DOHH2 (cell line): ENCODE data around the gene CTIF.

ENCODE experiments used
- H3F3A ChIP-seq: fragments of 200-600 bp; sonication (generic), shearing (Covaris generic); 2 replicates; pipeline ENCODE4 v1.6.0; 2016; ENCODE audit warnings: antibody characterized with exemption, mild to moderate bottlenecking; ENCODE audit not compliant: control insufficient read depth, insufficient read depth
- H3K27ac ChIP-seq: fragments of 200-600 bp; sonication (generic); 2 replicates; pipeline ENCODE4 v1.5.1; 2014; ENCODE audit warnings: low read depth, mild to moderate bottlenecking, low read length, moderate library complexity
- H3K27me3 ChIP-seq: fragments of 200-600 bp; sonication (generic); 2 replicates; pipeline ENCODE4 v1.6.1; 2014; ENCODE audit warnings: mild to moderate bottlenecking, low read length, mixed read lengths; ENCODE audit not compliant: control insufficient read depth
- H3K36me3 ChIP-seq: fragments of 200-600 bp; sonication (generic); 2 replicates; pipeline ENCODE4 v1.6.1; 2014; ENCODE audit warnings: mild to moderate bottlenecking, low read length, moderate library complexity, mixed read lengths; ENCODE audit not compliant: control insufficient read depth
- H3K4me1 ChIP-seq: fragments of 200-600 bp; sonication (generic); 2 replicates; pipeline ENCODE4 v1.6.1; 2014; ENCODE audit warnings: mild to moderate bottlenecking, low read length, mixed read lengths; ENCODE audit not compliant: control insufficient read depth
- H3K4me2 ChIP-seq: fragments of 200-600 bp; sonication (generic); 2 replicates; pipeline ENCODE4 v1.6.0; 2014; ENCODE audit warnings: mild to moderate bottlenecking, low read length, moderate library complexity
- H3K4me3 ChIP-seq: fragments of 200-600 bp; sonication (generic); 2 replicates; pipeline ENCODE4 v1.5.1; 2014; ENCODE audit warnings: mild to moderate bottlenecking, low read length, mixed read lengths
- H3K79me2 ChIP-seq: fragments of 200-600 bp; sonication (generic); 2 replicates; pipeline ENCODE4 v1.6.1; 2014; ENCODE audit warnings: mild to moderate bottlenecking, low read length, mixed read lengths; ENCODE audit not compliant: control insufficient read depth
- H3K9me2 ChIP-seq: fragments of 200-600 bp; sonication (generic); replicated peaks from 2 replicates; pipeline ENCODE4 v1.6.1; 2014; ENCODE audit warnings: mild to moderate bottlenecking, low read length, mixed read lengths; ENCODE audit not compliant: control insufficient read depth
- H3K9me3 ChIP-seq: fragments of 200-600 bp; sonication (generic); 2 replicates; pipeline ENCODE4 v1.6.1; 2014; ENCODE audit warnings: antibody characterized with exemption, low read length, mixed read lengths; ENCODE audit not compliant: control insufficient read depth, insufficient read depth
- H4K20me1 ChIP-seq: fragments of 200-600 bp; sonication (generic); 2 replicates; pipeline ENCODE4 v1.6.0; 2014; ENCODE audit warnings: low read depth, mild to moderate bottlenecking, antibody characterized with exemption, low read length, moderate library complexity; ENCODE audit not compliant: control insufficient read depth, insufficient read depth
- CTCF ChIP-seq: fragments of 200-600 bp; sonication (generic); IDR thresholded peaks from one replicate; pipeline ENCODE4 v1.5.1; 2014; ENCODE audit warnings: antibody characterized with exemption, mild to moderate bottlenecking, low read depth, low read length; ENCODE audit not compliant: poor library complexity, severe bottlenecking
- EZH2phosphoT487 ChIP-seq: fragments of 200-600 bp; sonication (generic); IDR thresholded peaks from 2 replicates; pipeline ENCODE4 v1.6.1; 2017; ENCODE audit warnings: borderline replicate concordance, mild to moderate bottlenecking, antibody characterized with exemption, low read length, moderate library complexity, mixed read lengths

CTIF gene

GRCh38 chr18:48802543-48803290, 263.9 kb downstream of the CTIF start:
- H3K9me3 ChIP-seq: no peaks in the 10 kb centered on the region
- H3K79me2 ChIP-seq: no peaks in the 10 kb centered on the region
- peaks cover 25% of the 10 kb centered on the region for H3K4me1 ChIP-seq
- no peaks in the 10 kb centered on the region for H3F3A ChIP-seq
- no peaks in the 10 kb centered on the region for H3K9me2 ChIP-seq
- TF ChIP-seq EZH2phosphoT487 (no peak), CTCF (no peak)
- no peak overlapping the region for H3K27ac ChIP-seq
- no peak overlapping the region for H3K4me3 ChIP-seq
- no peak overlapping the region for H3K4me2 ChIP-seq
- no peaks in the 10 kb centered on the region for H4K20me1 ChIP-seq
- no peaks in the 10 kb centered on the region for H3K36me3 ChIP-seq
- 0 out of 2 replicates have a peak, but pooled peaks cover 3% of the 10 kb centered on the region for H3K27me3 ChIP-seq

GRCh38 chr18:48803518-48803917, 264.7 kb downstream of the CTIF start:
- Histone ChIP-seq H3F3A (no peaks in the 10 kb centered on the region), H3K27me3 (0 out of 2 replicates have a peak, but pooled peaks cover 5% of the 10 kb centered on the region), H3K27ac (no peak overlapping the region), H3K4me1 (peaks cover 25% of the 10 kb centered on the region), H4K20me1 (no peaks in the 10 kb centered on the region), H3K9me2 (no peaks in the 10 kb centered on the region), H3K4me2 (no peak overlapping the region), H3K79me2 (no peaks in the 10 kb centered on the region), H3K9me3 (no peaks in the 10 kb centered on the region), H3K36me3 (no peaks in the 10 kb centered on the region), H3K4me3 (no peak overlapping the region)
- TF ChIP-seq CTCF: no peak
- no peak for TF ChIP-seq EZH2phosphoT487

- Histone ChIP-seq H3K36me3 (no peaks in the 10 kb centered on the region), H3K79me2 (no peaks in the 10 kb centered on the region), H3K4me2 (no peak overlapping the region), H3K9me3 (no peaks in the 10 kb centered on the region), H4K20me1 (no peaks in the 10 kb centered on the region), H3K9me2 (no peaks in the 10 kb centered on the region), H3K27ac (no peak overlapping the region), H3K4me3 (no peak overlapping the region), H3K4me1 (peaks cover 25% of the 10 kb centered on the region), H3K27me3 (0 out of 2 replicates have a peak, but pooled peaks cover 6% of the 10 kb centered on the region), H3F3A (0 out of 2 replicates have a peak, but pooled peaks cover 3% of the 10 kb centered on the region)
- TF ChIP-seq CTCF: no peak
- TF ChIP-seq EZH2phosphoT487: no peak
Observed at GRCh38 chr18:48803951-48804855, 265.4 kb downstream of the CTIF start.
